Measurements from ENCODE around the gene CLCA1. TPM values are rescaled to one million over a fixed set of nuclear protein-coding genes. Genes with fewer than 3 reads are reported as not detected.

The CLCA1 gene
- polyA plus RNA-seq, 2 of the 4 experiments (the other 2 are of a cell fraction) = not detected

GRCh38 chr1:86455073-86455472 is 13.7 kb upstream of the CLCA1 start:
- H3K4me3 ChIP-seq = no peak overlapping the region
- H3K27ac ChIP-seq = no peak overlapping the region
- H3K4me2 ChIP-seq = no peak overlapping the region
- H3K4me1 ChIP-seq = no peaks in the 10 kb centered on the region
- H3K9me3 ChIP-seq = no peaks in the 10 kb centered on the region
- FAIRE-seq (no peak), DNase-seq (ENCODE audit: low read depth in 1 of 2, low spot score in 1 of 2) (no peak), ATAC-seq (no peak)
- POLR2A ChIA-PET = no interaction called here
- TF ChIP-seq CHD4 (IDR thresholded peaks at IDR 0.05; ENCODE audit: borderline replicate concordance) = no peak
- no peak for TF ChIP-seq EP300 (IDR thresholded peaks at IDR 0.05)
- TF ChIP-seq MAZ (IDR thresholded peaks at IDR 0.05; ENCODE audit: borderline replicate concordance, low read depth, low read length) = no peak
- no peak for TF ChIP-seq HMGXB4 (CRISPR knock-in tag; IDR thresholded peaks at IDR 0.05; ENCODE audit: borderline replicate concordance)
- no peak for TF ChIP-seq SMC3 (IDR thresholded peaks at IDR 0.05)
- TF ChIP-seq EHMT2 (IDR thresholded peaks at IDR 0.05; ENCODE audit: low read depth) = no peak
- TF ChIP-seq RNF2 (IDR thresholded peaks at IDR 0.05; ENCODE audit: borderline replicate concordance, low read depth) = no peak
- TF ChIP-seq TP53 (CRISPR knock-in tag; IDR thresholded peaks at IDR 0.05) = no peak
- no peak for TF ChIP-seq CHD2 (IDR thresholded peaks at IDR 0.05; ENCODE audit: low read length, partially characterized antibody)
- no peak for TF ChIP-seq RARB (CRISPR knock-in tag; IDR thresholded peaks at IDR 0.05)
- no peak for TF ChIP-seq SREBF2 (IDR thresholded peaks at IDR 0.05)
- TF ChIP-seq POLR2AphosphoS2 (conservative IDR thresholded peaks at IDR 0.05; ENCODE audit: low read length) = no peak
- no peak for TF ChIP-seq CTCF (IDR thresholded peaks at IDR 0.05)
- TF ChIP-seq BHLHE40 (IDR thresholded peaks at IDR 0.05; ENCODE audit: low read depth, low read length) = no peak
- no peak for TF ChIP-seq HOXB13 (CRISPR knock-in tag; IDR thresholded peaks at IDR 0.05; ENCODE audit: low read depth)
- TF ChIP-seq FOXS1 (CRISPR knock-in tag; IDR thresholded peaks at IDR 0.05) = no peak
- TF ChIP-seq TFCP2L1 (CRISPR knock-in tag; IDR thresholded peaks at IDR 0.05) = no peak
- CTCF ChIA-PET = no interaction called here
- WGBS (ENCODE audit: missing lambda C conversion rate) = 56% methylated on average over 5 of the region's 5 CpGs

- H3K4me3 ChIP-seq = no peak overlapping the region
- TF ChIP-seq KDM5A (IDR thresholded peaks at IDR 0.05) (no peak), USF2 (IDR thresholded peaks at IDR 0.05) (no peak), MAX (IDR thresholded peaks at IDR 0.05) (no peak), MAZ (IDR thresholded peaks at IDR 0.05; ENCODE audit: borderline replicate concordance, low read depth, low read length) (no peak), GATA3 (IDR thresholded peaks at IDR 0.05; ENCODE audit: borderline replicate concordance) (no peak), SMC3 (IDR thresholded peaks at IDR 0.05) (no peak), HES2 (IDR thresholded peaks at IDR 0.05) (no peak), SREBF2 (IDR thresholded peaks at IDR 0.05) (no peak)
- ATAC-seq = no peak
- no peak overlapping the region for H3K4me2 ChIP-seq
- FAIRE-seq = no peak
- 0% methylated on average over 1 of the region's 1 CpG for WGBS (ENCODE audit: missing lambda C conversion rate)
- H3K4me1 ChIP-seq = no peaks in the 10 kb centered on the region
- ChIA-PET CTCF (interaction anchor here (1.3 to 1.7 kb wide), 2 partner anchors 12 kb away, joined by 3 to 8 read pairs; no protein-coding TSS in a partner anchor), POLR2A (no interaction called here)
- DNase-seq (ENCODE audit: low read depth in 1 of 2, low spot score in 1 of 2) = no peak
- no peaks in the 10 kb centered on the region for H3K9me3 ChIP-seq
- no peak overlapping the region for H3K27ac ChIP-seq
Observed at GRCh38 chr1:86460998-86461397, 7.7 kb upstream of the CLCA1 start.

Data from A549 (cell line).